HL-60 (cell line): ENCODE measurements around the gene PAQR3.
A peak's percentile ranks its signal among the peaks of the same experiment; 100 is the strongest.
"Not testable (repeated sequence)": the region's sequence is repeated elsewhere in the genome, so short reads cannot be mapped to it uniquely, and the experiment has no call there.

Experiments
- DNase-seq, 2 experiments: peaks; one replicate each; pipeline ENCODE4 v3.0.0-alpha.2; 2010 to 2020; ENCODE audit warnings: low read depth in 1 of 2, low spot score in 1 of 2
- H3K27ac ChIP-seq: fragments of 250-450 bp; sonication (Bioruptor Pico); replicated peaks from 2 replicates; pipeline ENCODE4 v1.5.1; 2020; ENCODE audit warnings: mild to moderate bottlenecking, moderate library complexity
- H3K27me3 ChIP-seq: fragments of 250-450 bp; sonication (Bioruptor Pico); 2 replicates; pipeline ENCODE4 v1.5.1; 2021; ENCODE audit warnings: mild to moderate bottlenecking, moderate library complexity; ENCODE audit not compliant: insufficient read depth, poor library complexity, severe bottlenecking
- H3K4me3 ChIP-seq: replicated peaks from 2 replicates; pipeline ENCODE4 v1.5.1; 2011; ENCODE audit warnings: mild to moderate bottlenecking, control low read depth, low read length; ENCODE audit not compliant: insufficient read depth
- GABPA ChIP-seq: IDR thresholded peaks from 2 replicates; pipeline ENCODE4 v1.6.1; 2012; ENCODE audit warnings: low read depth
- POLR2AphosphoS5 ChIP-seq: IDR thresholded peaks from 2 replicates; pipeline ENCODE4 v1.6.1; 2012; ENCODE audit warnings: low read depth
- SPI1 ChIP-seq: IDR thresholded peaks from 2 replicates; pipeline ENCODE4 v1.6.1; 2012; ENCODE audit warnings: low read depth, mild to moderate bottlenecking, borderline replicate concordance
- TF ChIP-seq, protein P1 (sequence below): IDR thresholded peaks from one replicate; pipeline ENCODE4 v1.5.1; 2011; ENCODE audit warnings: low read length, control low read depth, inconsistent platforms; ENCODE audit not compliant: insufficient read depth
- TF ChIP-seq, protein P2 (sequence below): IDR thresholded peaks from 2 replicates; pipeline ENCODE4 v1.6.1; 2012; ENCODE audit warnings: low read depth; ENCODE audit not compliant: insufficient replicate concordance

Gene PAQR3

DNA sequence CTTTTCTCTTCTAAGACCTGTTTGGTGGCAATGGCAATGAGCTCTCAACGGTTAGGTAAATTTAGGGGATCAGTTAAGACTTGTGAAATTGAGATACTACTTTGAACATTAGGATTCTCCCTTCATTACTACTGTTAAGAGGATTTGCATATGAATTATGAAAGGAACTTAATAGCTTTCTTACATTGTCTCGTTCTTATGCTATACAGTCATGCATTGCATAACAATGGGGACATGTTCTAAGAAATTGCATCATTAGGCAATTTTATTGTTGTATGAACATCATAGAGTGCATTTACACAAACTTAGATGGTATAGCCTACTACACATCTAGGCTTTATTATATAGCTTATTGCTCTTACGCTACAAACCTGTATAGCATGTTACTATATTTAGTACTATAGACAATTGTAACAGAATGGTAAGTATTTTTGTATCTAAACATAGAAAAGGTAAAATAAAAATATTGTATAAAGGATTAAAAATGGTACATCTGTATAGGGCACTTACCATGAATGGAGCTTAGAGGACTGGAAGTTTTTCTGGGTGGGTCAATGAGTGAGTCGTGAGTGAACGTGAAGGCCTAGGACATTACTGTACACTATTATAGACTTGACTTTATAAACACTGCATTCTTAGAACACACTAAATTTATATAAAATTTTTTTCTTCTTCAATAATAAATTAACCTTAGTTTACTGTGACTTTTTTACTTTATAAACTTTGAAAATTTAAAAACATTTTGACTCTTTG, 62.5 kb downstream of the PAQR3 start:
- TF ChIP-seq GABPA (no peak), SPI1 (no peak), POLR2AphosphoS5 (no peak)
- TF ChIP-seq, protein P1, sequence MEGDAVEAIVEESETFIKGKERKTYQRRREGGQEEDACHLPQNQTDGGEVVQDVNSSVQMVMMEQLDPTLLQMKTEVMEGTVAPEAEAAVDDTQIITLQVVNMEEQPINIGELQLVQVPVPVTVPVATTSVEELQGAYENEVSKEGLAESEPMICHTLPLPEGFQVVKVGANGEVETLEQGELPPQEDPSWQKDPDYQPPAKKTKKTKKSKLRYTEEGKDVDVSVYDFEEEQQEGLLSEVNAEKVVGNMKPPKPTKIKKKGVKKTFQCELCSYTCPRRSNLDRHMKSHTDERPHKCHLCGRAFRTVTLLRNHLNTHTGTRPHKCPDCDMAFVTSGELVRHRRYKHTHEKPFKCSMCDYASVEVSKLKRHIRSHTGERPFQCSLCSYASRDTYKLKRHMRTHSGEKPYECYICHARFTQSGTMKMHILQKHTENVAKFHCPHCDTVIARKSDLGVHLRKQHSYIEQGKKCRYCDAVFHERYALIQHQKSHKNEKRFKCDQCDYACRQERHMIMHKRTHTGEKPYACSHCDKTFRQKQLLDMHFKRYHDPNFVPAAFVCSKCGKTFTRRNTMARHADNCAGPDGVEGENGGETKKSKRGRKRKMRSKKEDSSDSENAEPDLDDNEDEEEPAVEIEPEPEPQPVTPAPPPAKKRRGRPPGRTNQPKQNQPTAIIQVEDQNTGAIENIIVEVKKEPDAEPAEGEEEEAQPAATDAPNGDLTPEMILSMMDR: no peak
- TF ChIP-seq, protein P2, sequence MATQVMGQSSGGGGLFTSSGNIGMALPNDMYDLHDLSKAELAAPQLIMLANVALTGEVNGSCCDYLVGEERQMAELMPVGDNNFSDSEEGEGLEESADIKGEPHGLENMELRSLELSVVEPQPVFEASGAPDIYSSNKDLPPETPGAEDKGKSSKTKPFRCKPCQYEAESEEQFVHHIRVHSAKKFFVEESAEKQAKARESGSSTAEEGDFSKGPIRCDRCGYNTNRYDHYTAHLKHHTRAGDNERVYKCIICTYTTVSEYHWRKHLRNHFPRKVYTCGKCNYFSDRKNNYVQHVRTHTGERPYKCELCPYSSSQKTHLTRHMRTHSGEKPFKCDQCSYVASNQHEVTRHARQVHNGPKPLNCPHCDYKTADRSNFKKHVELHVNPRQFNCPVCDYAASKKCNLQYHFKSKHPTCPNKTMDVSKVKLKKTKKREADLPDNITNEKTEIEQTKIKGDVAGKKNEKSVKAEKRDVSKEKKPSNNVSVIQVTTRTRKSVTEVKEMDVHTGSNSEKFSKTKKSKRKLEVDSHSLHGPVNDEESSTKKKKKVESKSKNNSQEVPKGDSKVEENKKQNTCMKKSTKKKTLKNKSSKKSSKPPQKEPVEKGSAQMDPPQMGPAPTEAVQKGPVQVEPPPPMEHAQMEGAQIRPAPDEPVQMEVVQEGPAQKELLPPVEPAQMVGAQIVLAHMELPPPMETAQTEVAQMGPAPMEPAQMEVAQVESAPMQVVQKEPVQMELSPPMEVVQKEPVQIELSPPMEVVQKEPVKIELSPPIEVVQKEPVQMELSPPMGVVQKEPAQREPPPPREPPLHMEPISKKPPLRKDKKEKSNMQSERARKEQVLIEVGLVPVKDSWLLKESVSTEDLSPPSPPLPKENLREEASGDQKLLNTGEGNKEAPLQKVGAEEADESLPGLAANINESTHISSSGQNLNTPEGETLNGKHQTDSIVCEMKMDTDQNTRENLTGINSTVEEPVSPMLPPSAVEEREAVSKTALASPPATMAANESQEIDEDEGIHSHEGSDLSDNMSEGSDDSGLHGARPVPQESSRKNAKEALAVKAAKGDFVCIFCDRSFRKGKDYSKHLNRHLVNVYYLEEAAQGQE: no peak
- H3K4me3 ChIP-seq: no peak overlapping the region
- H3K27ac ChIP-seq: no peak overlapping the region
- H3K27me3 ChIP-seq: no peaks in the 10 kb centered on the region
- DNase-seq: peak in 1 of 2 experiments; percentile 48

DNA sequence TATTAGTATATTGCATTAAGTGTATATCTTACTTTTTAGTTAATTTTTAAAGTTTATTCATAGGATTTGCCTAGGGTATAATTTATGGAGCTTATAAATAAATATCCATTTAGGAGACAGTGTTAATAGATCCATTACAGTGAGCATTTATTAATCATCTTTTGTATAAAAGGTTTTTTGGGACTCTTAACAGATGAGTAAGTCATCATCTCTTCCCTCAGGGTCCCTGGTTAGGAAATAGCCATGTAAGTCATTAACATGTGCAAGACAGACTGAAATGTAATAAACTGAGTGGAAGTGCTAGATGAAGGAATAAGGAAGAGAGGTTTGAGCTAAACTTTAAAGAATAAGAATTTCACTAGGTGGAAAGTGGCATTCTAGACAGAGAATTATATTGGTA, 69.2 kb downstream of the PAQR3 start:
- TF ChIP-seq, protein P2: no peak
- no peak for TF ChIP-seq POLR2AphosphoS5
- H3K4me3 ChIP-seq: no peak overlapping the region
- H3K27ac ChIP-seq: no peak overlapping the region
- H3K27me3 ChIP-seq: no peaks in the 10 kb centered on the region
- no peak for DNase-seq

DNA sequence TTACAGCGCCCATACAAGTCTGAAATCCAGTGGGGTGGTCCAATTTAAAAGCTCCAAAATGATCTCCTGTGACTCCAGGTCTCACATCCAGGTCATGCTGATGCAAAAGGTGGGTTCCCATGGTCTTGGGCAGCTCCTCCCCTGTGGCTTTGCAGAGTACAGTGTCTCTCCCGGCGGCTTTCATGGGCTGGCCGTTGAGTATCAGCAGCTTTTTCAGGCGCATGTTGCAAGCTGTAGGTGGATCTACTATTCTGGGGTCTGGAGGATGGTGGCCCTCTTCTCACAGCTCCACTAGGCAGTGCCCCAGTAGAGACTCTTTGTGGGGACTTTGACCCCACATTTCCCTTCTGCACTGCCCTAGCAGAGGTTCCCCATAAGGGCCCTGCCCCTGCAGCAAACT, 70.5 kb downstream of the PAQR3 start:
- not testable (repeated sequence) for H3K4me3 ChIP-seq, H3K27me3 ChIP-seq, H3K27ac ChIP-seq, DNase-seq

DNA sequence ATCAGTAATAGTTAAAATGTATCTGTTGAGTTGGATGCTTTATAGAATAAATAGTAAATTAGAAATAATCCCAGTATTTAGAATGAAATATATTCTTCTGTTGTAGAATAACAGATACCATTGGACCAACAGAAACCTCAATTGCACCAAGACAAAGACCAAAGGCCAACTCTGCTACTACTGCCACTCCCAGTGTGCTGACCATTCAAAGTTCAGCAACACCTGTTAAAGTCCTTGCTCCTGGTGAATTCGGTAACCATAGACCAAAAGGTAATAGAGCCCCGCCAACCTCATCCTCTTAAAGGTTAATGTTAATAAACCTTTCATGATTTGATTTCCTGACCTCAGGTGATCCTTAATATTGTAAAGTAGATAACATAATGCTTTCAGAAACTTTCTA, 73.8 kb downstream of the PAQR3 start:
- no peak overlapping the region for H3K27ac ChIP-seq
- H3K4me3 ChIP-seq: no peak overlapping the region
- no peaks in the 10 kb centered on the region for H3K27me3 ChIP-seq
- no peak for TF ChIP-seq SPI1
- TF ChIP-seq GABPA: no peak
- no peak for TF ChIP-seq POLR2AphosphoS5
- TF ChIP-seq, protein P1: no peak
- TF ChIP-seq, protein P2: no peak
- no peak for DNase-seq
